SH-SY5Y (cell line): Measurements from ENCODE around the gene TMED6.

ENCODE experiments used
- GATA2 ChIP-seq: IDR thresholded peaks from 2 replicates; pipeline ENCODE4 v1.6.1; 2011; ENCODE audit warnings: mild to moderate bottlenecking, low read depth, low read length
- GATA3 ChIP-seq: IDR thresholded peaks from 2 replicates; pipeline ENCODE4 v1.6.1; 2011; ENCODE audit warnings: low read depth, mild to moderate bottlenecking, low read length, moderate library complexity

TMED6 gene

DNA sequence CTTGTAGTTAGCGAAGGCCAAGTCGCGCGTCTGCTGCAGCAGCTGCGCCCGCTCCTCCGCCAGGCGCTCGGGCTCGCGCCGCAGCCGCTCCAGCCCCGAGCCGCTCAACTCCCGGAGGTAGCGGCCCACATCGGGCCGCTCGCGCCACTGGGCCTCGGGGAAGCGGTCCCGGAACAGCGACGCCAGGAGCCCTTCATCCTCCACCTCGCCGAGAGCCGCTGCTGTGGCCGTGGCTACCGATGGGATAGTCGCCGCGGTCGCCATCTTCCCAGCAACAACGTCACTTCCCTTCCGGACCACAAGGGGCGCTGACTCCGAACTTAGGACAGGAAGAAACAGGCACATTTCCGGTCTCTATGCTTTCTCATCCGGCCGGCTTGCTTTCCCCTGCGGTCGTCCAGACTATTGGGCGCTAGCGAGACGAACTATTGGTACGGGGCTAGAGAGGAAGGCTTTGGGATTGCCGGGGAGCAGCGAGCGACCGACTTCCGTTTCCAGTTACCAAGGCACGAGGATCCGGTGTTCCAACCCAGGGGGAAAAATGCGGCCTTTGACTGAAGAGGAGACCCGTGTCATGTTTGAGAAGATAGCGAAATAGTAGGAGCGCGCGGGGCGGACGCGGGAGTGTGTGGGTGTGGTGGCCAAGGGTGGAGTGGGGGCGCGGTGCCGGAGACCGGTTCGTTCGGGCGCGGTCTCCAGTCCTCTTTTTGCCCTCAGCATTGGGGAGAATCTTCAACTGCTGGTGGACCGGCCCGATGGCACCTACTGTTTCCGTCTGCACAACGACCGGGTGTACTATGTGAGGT, 12.1 kb downstream of the TMED6 start, which contains the start of the genes COG8 and NIP7:
Gene COG8 (minus strand): TSS at position 276 of the 806 bp plus-strand sequence. CDS start 12 bp downstream, at position 264.
Gene NIP7 (plus strand): TSS at position 484 of the 806 bp plus-strand sequence. CDS start 58 bp downstream, at position 542.
- TF ChIP-seq GATA2 (no peak), GATA3 (no peak)

DNA sequence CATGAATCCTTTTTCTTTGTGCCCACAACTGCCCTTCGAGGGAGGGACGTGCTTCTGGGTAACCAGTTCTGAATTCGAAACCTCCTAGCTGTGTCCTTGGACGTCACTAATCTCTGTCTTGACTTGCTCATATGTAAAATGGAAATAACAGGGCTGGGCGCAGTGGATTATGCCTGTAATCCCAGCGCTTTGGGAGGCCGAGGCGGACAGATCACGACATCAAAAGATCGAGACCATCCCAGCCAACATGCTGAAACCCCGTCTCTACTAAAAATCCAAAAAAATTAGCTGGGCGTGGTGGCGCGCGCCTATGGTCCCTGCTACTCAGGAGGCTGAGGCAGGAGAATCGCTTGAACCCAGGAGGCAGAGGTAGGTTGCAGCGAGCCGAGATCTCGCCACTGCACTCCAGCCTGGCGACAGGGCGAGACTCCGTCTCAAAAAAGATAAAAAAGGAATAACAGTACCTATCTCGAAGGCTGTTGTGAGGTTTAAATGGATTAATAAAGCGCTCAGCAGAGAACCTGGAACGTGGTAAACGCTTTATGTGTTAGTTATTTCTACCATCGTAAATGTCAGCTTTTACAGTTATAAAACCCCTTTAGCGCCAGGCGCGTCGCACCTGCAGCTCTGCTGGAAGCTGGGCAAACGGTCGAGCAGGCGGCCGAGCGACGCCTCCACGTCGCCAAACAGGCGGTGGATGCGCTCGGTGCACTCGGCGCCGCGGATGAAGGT, 12.9 kb downstream of the TMED6 start:
- TF ChIP-seq GATA2 = no peak
- TF ChIP-seq GATA3 = no peak

DNA sequence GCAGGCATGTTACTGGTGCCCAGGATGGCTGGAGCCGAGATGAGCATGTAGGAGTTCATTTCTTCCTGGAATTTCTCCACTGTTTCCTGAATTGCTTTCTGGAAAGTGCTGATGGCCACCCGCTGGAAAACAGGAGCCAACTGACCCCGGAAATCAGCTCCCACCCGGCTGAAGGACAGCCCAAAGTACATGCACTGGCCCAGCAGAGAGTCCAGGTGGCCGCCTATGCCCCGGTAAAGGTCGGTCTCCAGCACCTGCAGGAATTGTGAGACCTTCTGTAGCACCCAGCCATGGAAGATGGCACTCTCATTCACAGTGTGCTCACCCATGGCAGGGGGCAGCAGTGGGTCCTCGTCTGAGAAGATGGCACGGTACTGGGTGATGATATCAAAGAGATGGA, 16.9 kb downstream of the TMED6 start:
- no peak for TF ChIP-seq GATA2
- no peak for TF ChIP-seq GATA3

DNA sequence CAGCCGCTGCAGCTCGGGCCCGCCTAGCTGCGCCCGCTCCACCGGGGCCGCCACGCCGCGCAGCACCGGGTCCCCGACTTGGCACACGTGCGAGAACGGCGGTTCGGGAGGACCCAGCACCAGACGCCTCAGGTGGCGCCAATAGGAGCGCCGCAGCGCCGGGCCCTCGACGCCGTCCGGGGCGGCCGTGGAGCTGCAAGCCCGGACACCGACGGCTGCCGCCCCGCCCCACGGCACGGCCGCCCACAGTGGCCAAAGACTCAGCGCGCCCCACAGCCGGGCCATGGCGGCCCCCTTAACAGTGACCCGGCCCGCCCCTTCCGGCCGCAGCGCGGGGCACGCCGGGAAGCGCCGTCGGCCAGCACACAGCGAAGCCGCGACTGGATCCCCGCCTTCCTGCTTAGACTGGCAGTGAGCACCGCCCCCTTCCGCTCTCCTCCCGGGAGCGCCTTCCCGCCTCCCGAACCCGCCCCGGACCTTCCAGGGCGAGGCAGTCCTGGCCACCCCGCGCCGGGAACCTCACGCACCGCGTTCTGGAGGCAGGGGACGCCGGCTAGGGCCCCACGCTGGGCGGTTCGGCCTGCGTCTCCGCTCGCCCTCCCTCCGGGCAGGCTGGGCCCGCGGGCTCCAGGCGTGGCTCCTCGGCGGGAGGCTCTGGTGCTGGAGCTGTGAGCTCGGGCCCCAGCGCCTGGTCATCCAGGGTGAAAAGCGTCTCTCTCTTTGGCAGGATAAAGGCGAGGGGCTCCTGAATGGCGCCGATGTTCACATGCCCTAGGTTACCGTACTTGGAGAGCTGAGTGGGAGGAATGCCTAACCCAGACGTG, 21.1 kb downstream of the TMED6 start, which contains the start of gene PDF:
Gene PDF (minus strand): TSS at position 303 of the 824 bp plus-strand sequence. CDS start 18 bp downstream, at position 285.
- TF ChIP-seq GATA2 (no peak), GATA3 (no peak)

DNA sequence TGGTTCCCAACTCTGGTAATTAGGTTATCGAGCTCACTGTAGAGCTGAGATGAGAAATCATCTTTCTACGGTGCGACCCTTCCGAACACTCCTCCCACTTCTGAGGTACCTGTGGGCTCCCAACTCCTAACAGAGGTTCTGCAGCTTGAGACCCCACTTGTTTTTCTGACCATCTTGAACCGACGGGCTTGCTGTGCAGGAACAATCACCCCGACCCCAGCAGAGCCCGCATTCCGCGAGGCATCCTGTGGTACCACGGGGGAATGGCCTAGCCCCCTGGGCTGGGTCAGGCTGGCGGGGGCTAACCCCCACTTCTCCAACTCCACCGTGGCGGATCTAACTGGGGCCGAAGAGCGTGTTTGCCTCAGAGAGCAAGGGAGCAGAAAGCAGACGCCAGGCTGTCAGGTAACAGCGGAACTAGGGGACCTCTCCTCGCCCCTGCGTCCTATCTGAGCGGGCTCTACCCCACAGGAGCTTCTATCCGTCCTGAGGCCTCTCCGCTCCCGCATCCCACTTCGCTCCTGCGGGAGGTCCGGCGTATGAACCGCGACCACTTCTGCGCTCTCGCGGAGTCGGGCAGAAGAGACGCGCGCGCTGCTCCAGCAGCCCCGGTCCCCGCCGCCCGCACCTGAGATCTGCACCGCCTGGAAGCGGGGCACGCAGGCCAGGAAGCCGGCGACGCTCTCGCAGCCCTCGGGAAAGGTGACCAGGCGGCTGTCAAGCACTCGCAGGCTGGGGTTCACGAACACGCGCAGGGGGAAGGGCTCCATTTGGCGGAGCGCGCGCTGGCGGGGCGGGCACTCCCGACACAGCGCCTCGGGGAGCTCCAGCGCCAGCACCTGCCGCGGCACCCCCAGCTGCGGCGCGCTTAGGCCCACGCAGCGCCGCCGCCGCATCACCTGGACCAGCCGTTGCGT, 22.0 kb downstream of the TMED6 start:
- TF ChIP-seq GATA3 (no peak), GATA2 (no peak)

DNA sequence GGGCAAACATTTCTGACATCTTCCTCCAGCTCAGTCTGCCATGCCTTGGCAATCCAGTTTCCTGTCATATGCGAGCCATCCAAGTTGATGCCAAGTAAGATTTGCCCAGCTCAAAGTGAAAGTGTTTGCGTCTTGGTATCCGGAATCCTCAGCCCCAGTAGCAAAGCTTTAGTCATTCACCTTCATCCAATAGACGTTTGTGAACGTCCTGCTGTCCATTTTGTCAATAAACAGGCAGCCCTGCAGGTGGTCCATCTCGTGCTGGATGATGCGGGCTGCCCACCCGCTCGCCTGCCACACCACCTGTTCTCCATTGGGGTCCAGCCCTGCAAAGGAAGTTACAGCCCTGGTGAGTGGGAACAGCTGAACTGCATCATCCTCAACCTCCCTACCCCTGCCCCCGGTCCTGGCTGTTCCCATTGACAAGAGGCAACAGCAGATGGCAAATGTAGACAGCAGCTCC, 22.7 kb downstream of the TMED6 start:
- TF ChIP-seq GATA2 (no peak), GATA3 (no peak)

DNA sequence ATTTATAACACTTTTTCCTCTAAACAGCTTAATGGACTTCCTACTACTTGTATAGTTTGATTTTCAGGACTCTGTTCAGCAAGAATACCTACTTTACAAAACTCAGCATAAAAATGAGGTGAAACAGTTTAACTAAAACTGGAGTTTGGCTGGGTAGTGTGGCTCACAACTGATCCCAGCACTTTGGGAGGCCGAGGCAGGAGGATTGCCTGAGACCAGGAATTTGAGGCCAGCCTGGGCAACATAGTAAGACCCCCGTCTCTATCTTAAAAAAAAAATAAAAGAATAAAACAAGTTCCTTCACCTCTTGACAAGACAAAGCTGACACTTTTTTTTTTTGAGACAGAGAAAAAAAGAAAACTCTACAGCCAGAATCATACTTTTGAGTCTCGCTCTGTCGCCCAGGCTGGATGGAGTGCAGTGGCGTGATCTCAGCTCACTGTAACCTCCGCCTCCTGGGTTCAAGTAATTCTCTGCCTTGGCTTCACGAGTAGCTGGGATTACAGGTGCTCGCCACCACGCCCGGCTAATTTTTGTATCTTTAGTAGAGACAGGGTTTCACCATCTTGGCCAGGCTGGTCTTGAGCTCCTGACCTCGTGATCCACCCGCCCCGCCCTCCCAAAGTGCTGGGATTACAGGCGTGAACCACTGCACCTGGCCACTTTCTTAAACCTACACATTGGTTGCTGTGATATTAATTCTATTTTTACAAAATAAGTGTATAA, 23.8 kb downstream of the TMED6 start:
- TF ChIP-seq GATA2 (no peak), GATA3 (no peak)

DNA sequence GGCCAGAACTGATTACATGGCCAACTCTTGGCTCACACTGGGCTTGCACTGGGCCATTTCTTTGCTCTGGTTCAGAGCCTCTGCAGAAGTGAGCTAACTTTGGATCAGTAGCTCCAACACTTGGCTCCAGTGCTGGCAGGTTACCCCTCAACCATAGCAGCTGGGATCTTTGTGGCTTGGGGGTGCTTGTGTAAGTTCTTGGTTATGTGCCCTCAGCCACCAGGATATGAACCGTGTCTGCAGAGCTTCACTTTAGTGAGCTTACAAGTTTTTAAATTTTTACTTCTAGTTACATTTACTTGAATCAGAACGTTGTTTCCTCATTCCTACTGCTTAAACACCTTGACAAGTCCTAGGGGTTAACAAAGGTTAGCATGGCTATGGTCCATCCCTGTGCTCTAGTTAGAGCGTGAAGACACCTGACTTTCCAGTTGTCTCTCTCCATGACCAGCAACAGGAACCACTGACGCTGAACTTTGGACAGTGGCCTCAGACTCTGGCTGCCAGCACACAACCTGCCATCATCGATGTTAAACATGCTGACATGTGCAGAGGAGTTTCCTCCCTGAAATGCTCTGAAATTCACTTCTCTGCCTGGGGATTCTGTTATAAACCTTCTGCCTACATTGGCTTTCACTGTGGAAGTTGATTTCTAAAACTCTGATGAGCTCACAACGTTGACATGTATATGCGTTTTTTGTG, 25.3 kb downstream of the TMED6 start:
- TF ChIP-seq GATA2 (no peak), GATA3 (no peak)

DNA sequence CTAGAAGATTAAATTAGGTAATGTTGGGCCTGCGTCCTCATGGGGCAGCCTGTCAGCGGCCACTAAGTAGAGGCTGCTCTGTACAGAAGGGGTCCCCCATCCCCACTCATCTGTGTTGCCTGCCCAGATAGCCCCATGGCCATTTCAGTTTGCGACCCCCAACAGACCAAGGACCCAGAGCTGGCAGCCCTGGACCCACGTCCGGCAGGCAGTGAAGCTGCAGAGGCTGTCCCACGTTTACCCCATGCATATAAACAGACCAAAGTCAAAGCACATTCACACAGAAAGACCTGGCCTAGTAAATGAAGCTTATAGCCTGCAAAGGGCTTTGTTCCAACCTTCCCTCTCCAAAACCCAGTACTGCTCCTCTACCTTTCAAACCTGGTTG, 25.8 kb downstream of the TMED6 start:
- TF ChIP-seq GATA3 (no peak), GATA2 (no peak)

DNA sequence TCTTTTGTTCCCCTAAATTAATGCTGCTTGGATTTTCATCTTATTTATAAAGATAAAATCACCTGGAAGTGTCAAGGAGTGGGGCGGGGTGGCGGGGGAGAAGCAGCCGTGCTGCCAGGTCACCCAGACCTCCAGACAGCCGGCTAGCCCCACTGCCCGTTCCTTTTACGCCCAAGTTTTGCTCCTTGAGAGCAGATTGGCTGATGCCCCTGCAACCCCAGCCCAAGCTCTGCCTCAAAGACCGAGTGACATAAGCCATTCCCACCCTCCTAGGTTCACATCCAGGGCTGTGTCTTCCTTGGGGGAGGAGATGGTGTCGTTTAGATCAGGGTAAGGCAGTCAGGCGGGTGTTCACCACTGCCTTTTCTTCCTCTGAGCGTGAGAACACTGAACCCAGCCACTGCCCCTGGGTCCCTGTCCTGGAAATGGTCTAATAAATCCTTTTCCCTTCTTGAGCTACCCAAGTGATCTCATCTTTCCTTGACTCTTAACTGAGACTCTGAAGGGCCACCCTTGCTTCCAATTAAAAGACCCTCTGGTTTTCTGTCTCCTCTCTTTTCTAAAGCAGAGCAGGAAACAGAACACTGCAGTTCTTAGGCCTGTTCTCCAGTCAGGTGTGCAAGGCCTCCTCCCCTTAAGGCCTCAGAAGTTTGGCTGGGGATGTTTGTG, 26.9 kb downstream of the TMED6 start:
- TF ChIP-seq GATA2 (no peak), GATA3 (no peak)

DNA sequence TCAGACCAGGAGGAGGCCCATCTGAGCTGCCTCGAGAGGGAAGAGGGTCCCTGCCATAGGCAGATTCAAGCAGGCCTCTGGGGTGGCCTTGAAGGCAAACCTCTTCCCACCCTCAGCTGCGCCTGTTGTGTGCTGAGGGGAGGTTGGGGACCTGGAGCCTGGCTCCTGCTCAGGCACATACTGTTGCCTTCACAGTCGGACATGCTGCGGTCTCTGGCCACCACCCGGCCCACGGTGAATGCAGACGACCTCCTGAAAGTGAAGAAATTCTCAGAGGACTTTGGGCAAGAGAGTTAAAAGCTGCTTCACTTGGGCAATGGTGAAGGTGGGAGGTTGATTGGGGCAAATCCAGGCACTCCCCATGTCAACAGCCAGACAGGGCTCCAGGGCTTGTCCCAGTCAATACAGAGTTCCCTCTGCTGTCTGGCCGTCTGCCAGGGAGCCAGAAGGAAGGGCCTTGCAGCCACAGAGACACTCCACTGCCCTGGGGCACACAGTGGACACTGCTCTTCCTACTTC, 27.5 kb downstream of the TMED6 start:
- TF ChIP-seq GATA2 = no peak
- TF ChIP-seq GATA3 = no peak

DNA sequence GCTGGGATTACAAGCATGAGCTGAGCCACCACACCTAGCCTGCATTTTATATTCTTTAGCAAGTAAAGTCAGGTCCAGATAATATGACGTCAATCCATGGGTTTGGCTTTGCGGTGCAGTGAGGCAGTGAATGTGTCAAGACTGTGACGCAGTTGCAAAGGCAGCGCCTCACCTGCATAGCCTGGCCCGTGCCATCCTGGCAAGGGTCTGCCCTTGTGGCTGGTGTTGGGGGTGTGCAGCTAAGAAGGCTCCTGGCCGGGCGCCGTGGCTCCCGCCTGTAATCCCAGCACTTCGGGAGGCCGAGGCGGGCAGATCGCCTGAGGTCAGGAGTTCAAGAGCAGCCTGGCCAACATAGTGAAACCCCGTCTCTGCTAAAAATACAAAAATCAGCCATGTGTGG, 28.2 kb downstream of the TMED6 start:
- TF ChIP-seq GATA3 (no peak), GATA2 (no peak)
